ENCODE measurements around the gene CDY1. TPM values are rescaled to one million over a fixed set of nuclear protein-coding genes. Genes with fewer than 3 reads are reported as not detected.
"Not testable (repeated sequence)": the region's sequence is repeated elsewhere in the genome, so short reads cannot be mapped to it uniquely, and the experiment has no call there.

Gene CDY1
- not detected for total RNA-seq

GRCh38 chrY:25621817-25622216, at the start of gene CDY1:
TSS of gene CDY1 (plus strand) at chrY:25622117. CDS start at chrY:25622443, 326 bp downstream.
- DNase-seq: not testable (repeated sequence)

- not testable (repeated sequence) for DNase-seq
Observed at GRCh38 chrY:25593336-25593735, 28.6 kb upstream of the CDY1 start.

GRCh38 chrY:25620209-25620608, 1.7 kb upstream of the CDY1 start:
- not testable (repeated sequence) for DNase-seq

- DNase-seq: not testable (repeated sequence)
Observed at GRCh38 chrY:25626524-25626923, 4.6 kb downstream of the CDY1 start.

- not testable (repeated sequence) for DNase-seq
Observed at GRCh38 chrY:25630383-25631112, 8.6 kb downstream of the CDY1 start.

GRCh38 chrY:25639852-25640251, 17.9 kb downstream of the CDY1 start:
- not testable (repeated sequence) for DNase-seq

- DNase-seq: not testable (repeated sequence)
Observed at GRCh38 chrY:25643024-25643915, 21.4 kb downstream of the CDY1 start.
